Superior temporal gyrus (tissue), 1 donor: ENCODE measurements around the gene SLC25A41.
"Not testable (repeated sequence)": the region's sequence is repeated elsewhere in the genome, so short reads cannot be mapped to it uniquely, and the experiment has no call there.

Source experiments
- DNase-seq: peaks from one replicate; pipeline ENCODE4 v3.0.0-alpha.2; 2016; ENCODE audit errors: extremely low spot score

SLC25A41 gene

GRCh38 chr19:6412061-6412446 lies 21.5 kb downstream of the SLC25A41 start:
- DNase-seq, result no peak

- no peak for DNase-seq
These were observed 24.2 kb downstream of the SLC25A41 start for GRCh38 chr19:6409346-6409745.

- no peak for DNase-seq
These were observed 27.2 kb downstream of the SLC25A41 start for GRCh38 chr19:6406401-6406800.

- DNase-seq, result peak; percentile 86
These were observed 30.5 kb downstream of the SLC25A41 start for GRCh38 chr19:6402837-6403608.

GRCh38 chr19:6402058-6402457 lies 31.5 kb downstream of the SLC25A41 start:
- no peak for DNase-seq

GRCh38 chr19:6400062-6400944 lies 33.3 kb downstream of the SLC25A41 start:
- DNase-seq, result not testable (repeated sequence)

- no peak for DNase-seq
These were observed 37.3 kb downstream of the SLC25A41 start for GRCh38 chr19:6396305-6396704.

- no peak for DNase-seq
These were observed 38.7 kb downstream of the SLC25A41 start for GRCh38 chr19:6394831-6395230.

GRCh38 chr19:6393983-6394412 lies 39.6 kb downstream of the SLC25A41 start:
- DNase-seq, result no peak

GRCh38 chr19:6393074-6393982 lies 40.2 kb downstream of the SLC25A41 start, which contains the start of gene GTF2F1:
Gene GTF2F1 (minus strand): TSS chr19:6393164. CDS start chr19:6392995, 169 bp downstream.
- DNase-seq, result peak; percentile 98

GRCh38 chr19:6392221-6393073 lies 41.1 kb downstream of the SLC25A41 start:
- DNase-seq, result no peak

- no peak for DNase-seq
These were observed 46.2 kb downstream of the SLC25A41 start for GRCh38 chr19:6387372-6387771.

GRCh38 chr19:6384381-6384780 lies 49.2 kb downstream of the SLC25A41 start:
- DNase-seq, result no peak

- no peak for DNase-seq
These were observed 50.4 kb downstream of the SLC25A41 start for GRCh38 chr19:6383188-6383587.

- no peak for DNase-seq
These were observed 52.4 kb downstream of the SLC25A41 start for GRCh38 chr19:6381030-6381750.

- no peak for DNase-seq
These were observed 53.8 kb downstream of the SLC25A41 start for GRCh38 chr19:6379744-6380143.

GRCh38 chr19:6378486-6378885 lies 55.1 kb downstream of the SLC25A41 start:
- DNase-seq, result no peak

- DNase-seq, result no peak
These were observed 55.5 kb downstream of the SLC25A41 start for GRCh38 chr19:6378041-6378440.

- DNase-seq, result no peak
These were observed 56.9 kb downstream of the SLC25A41 start for GRCh38 chr19:6376512-6377190.
